SK-N-SH (cell line): ENCODE results near the gene KMT2A.

Experiments used
- CTCF ChIP-seq: fragments of 200-600 bp; sonication (generic); IDR thresholded peaks from 2 replicates; pipeline ENCODE4 v1.6.1; 2017; ENCODE audit warnings: antibody characterized with exemption, mild to moderate bottlenecking, moderate library complexity
- POLR2AphosphoS5 ChIP-seq: IDR thresholded peaks from 2 replicates; pipeline ENCODE4 v1.6.1; 2012; ENCODE audit warnings: low read depth, low read length
- RCOR1 ChIP-seq: fragments of 150-350 bp; IDR thresholded peaks from 2 replicates; pipeline ENCODE4 v1.6.1; 2017; ENCODE audit warnings: antibody characterized with exemption, low read length
- YY1 ChIP-seq: IDR thresholded peaks from 2 replicates; pipeline ENCODE4 v1.4.0; 2012; ENCODE audit warnings: low read depth, mild to moderate bottlenecking

- TF ChIP-seq YY1 = no peak
- TF ChIP-seq RCOR1 = no peak
- no peak for TF ChIP-seq POLR2AphosphoS5
- TF ChIP-seq CTCF = no peak
These were observed 17.5 kb upstream of the KMT2A start for GRCh38 chr11:118418766-118419165.
